HG02870 (cell line): ENCODE measurements around the gene RUBCNL.
"Not testable (repeated sequence)": the region's sequence is repeated elsewhere in the genome, so short reads cannot be mapped to it uniquely, and the experiment has no call there.

Source experiments
- ATAC-seq: cut with Tn5 transposase; IDR thresholded peaks from one replicate; pipeline ENCODE4 v1.9.1; 2021; ENCODE audit warnings: mild to moderate bottlenecking, moderate library complexity; ENCODE audit not compliant: unreplicated experiment

The RUBCNL gene

GRCh38 chr13:46374710-46375109 is 12.3 kb downstream of the RUBCNL start:
- no peak for ATAC-seq

GRCh38 chr13:46373623-46374022 is 13.4 kb downstream of the RUBCNL start:
- ATAC-seq: no peak

- not testable (repeated sequence) for ATAC-seq
Observed at GRCh38 chr13:46372938-46373337, 14.1 kb downstream of the RUBCNL start.

GRCh38 chr13:46372071-46372470 is 15.0 kb downstream of the RUBCNL start:
- ATAC-seq: no peak

- peak; percentile 61 for ATAC-seq
Observed at GRCh38 chr13:46369506-46370277, 17.4 kb downstream of the RUBCNL start.

DNA sequence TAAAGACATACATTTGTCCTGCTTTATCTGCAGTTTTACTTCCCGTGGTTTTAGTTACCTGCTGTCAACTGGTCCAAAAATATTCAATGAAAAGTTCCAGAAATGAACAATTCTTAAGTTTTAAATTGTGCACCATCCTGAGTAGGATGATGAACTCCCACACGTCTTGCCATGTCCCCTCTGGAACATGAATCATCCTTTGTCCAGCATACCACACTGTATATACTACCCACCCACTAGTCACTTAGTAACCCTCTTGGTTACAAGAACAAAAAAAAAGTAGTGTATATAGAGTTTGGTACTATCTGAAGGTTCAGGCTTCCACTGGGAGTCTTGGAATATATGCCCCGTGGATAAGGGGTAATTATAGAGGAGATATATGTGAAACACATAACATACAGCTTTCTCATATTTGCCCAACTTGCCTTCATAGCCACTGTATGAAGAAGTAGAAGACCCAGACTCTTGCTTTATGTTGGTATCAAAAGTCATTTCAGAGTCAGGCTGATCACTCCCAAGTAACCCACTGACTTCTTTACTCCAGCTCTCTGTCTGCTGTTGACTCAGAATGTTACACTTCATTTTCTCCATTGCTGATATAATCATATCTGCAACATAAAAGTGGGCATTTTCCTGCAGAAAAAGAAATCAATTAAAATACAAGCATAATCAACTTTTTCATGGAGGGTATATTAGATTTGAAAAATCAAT is 19.3 kb downstream of the RUBCNL start:
- ATAC-seq: no peak

GRCh38 chr13:46361276-46361934 is 25.6 kb downstream of the RUBCNL start:
- ATAC-seq: no peak

GRCh38 chr13:46360604-46361003 is 26.4 kb downstream of the RUBCNL start:
- ATAC-seq: no peak

GRCh38 chr13:46359714-46360113 is 27.3 kb downstream of the RUBCNL start:
- no peak for ATAC-seq

GRCh38 chr13:46355901-46356590 is 31.0 kb downstream of the RUBCNL start:
- ATAC-seq: no peak

- ATAC-seq: no peak
Observed at GRCh38 chr13:46355088-46355468, 32.0 kb downstream of the RUBCNL start.

- peak; percentile 82 for ATAC-seq
Observed at GRCh38 chr13:46354156-46355087, 32.6 kb downstream of the RUBCNL start.

- ATAC-seq: no peak
Observed at GRCh38 chr13:46352805-46353204, 34.2 kb downstream of the RUBCNL start.

DNA sequence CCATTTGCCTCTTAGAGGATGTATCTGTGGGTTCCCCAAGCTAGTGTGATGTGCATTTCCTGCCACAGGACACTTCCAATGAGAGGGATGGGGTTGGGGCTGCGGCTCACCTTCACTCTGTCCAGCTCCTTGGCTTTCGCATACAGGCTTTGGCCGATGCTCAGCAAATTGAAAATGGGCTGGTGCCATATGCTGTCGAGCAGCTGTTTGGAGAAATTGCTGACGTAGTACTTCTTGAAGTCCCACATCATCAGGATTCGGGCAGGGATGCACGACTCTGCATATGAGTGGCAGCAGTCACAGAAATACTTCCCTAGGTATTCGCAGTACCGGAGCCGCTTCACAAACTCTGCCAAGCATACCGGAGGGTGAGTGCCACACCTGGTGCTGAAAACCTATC is 37.0 kb downstream of the RUBCNL start:
- no peak for ATAC-seq

GRCh38 chr13:46348961-46349360 is 38.1 kb downstream of the RUBCNL start:
- ATAC-seq: no peak

DNA sequence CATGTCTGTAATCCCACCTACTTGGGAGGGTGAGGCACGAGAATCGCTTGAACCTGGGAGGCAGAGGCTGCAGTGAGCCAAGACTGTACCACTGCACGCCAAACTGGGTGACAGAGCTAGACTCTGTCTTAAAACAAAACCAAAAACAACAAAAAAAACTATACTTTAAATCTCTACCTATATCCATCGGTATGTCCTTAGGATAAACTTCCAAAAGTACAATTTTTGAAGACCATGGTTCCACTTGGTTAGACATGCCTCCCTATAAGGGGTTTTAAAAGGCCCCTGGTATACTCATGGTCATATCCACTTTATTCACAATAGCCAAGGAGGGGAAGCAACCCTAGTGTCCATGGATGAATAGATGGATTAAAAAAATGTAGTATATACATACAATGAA is 39.8 kb downstream of the RUBCNL start:
- ATAC-seq: no peak

DNA sequence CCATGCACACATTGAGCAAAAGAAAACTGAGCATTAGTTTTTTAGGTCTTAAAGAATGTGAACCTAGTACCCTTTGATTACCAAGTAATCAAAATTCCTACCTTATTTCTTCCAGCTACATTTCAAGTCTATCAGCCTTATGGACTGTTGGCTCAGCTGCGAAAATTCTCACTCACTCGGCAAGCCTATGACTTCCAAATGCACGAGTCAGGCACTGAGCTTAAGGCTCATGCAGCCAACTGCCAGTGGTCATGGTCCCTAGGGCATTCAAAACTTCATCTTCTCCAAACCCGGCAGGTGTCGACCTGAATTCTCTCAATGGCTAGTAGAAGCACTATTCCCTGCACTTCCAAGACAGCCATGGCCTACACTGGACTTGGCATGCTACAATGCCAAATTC is 41.2 kb downstream of the RUBCNL start:
- no peak for ATAC-seq

DNA sequence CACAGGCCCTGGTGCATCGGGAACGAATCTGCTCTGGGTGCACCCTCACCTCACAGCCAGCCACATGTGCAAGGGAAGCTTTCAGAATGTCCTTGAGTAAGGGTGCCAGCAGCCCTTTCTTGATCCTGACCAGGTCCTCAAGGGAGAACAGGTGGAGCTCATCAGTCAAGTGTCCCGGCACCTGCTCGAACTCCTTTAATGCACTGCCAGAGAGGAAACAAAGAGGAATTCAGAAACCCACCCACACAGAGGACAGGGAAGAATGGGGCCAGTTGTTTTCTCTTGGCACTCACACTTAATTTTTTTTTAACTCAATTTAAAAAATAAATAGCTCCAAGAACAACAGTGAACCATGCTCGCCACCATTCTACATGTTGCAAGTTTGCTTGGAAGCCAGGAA is 41.7 kb downstream of the RUBCNL start:
- ATAC-seq: no peak

GRCh38 chr13:46343279-46343994 is 43.6 kb downstream of the RUBCNL start:
- no peak for ATAC-seq

GRCh38 chr13:46342538-46342937 is 44.5 kb downstream of the RUBCNL start:
- no peak for ATAC-seq
